SK-N-SH treated with all-trans-retinoic acid at 6 μM for 48 hours (cell line): ENCODE results near the gene SUCO.

Experiments
- ARNTL ChIP-seq: fragments of 450-650 bp; formaldehyde crosslinking; IDR thresholded peaks from 2 replicates; pipeline ENCODE4 v1.5.0; 2020; ENCODE audit warnings: low read depth, mild to moderate bottlenecking, moderate library complexity, borderline replicate concordance
- PPARA ChIP-seq: fragments of 250-450 bp; sonication (Bioruptor Pico); IDR thresholded peaks from 2 replicates; pipeline ENCODE4 v1.5.0; 2020; ENCODE audit warnings: mild to moderate bottlenecking, borderline replicate concordance
- RARB ChIP-seq: fragments of 250-450 bp; sonication (Bioruptor Pico); IDR thresholded peaks from 2 replicates; pipeline ENCODE4 v1.8.0; 2021; ENCODE audit warnings: mild to moderate bottlenecking, moderate library complexity
- TOX ChIP-seq: fragments of 250-450 bp; sonication (Bioruptor Pico); IDR thresholded peaks from 2 replicates; pipeline ENCODE4 v1.8.0; 2021; ENCODE audit warnings: mild to moderate bottlenecking, moderate library complexity, borderline replicate concordance
- ZNF70 ChIP-seq: fragments of 450-650 bp; formaldehyde crosslinking; IDR thresholded peaks from 2 replicates; pipeline ENCODE4 v1.5.0; 2020; ENCODE audit warnings: mild to moderate bottlenecking, moderate library complexity
- TF ChIP-seq, protein P1 (sequence below): fragments of 250-450 bp; sonication (Bioruptor Pico); IDR thresholded peaks from 2 replicates; pipeline ENCODE4 v1.5.1; 2020; ENCODE audit warnings: low read depth, mild to moderate bottlenecking, moderate library complexity

DNA sequence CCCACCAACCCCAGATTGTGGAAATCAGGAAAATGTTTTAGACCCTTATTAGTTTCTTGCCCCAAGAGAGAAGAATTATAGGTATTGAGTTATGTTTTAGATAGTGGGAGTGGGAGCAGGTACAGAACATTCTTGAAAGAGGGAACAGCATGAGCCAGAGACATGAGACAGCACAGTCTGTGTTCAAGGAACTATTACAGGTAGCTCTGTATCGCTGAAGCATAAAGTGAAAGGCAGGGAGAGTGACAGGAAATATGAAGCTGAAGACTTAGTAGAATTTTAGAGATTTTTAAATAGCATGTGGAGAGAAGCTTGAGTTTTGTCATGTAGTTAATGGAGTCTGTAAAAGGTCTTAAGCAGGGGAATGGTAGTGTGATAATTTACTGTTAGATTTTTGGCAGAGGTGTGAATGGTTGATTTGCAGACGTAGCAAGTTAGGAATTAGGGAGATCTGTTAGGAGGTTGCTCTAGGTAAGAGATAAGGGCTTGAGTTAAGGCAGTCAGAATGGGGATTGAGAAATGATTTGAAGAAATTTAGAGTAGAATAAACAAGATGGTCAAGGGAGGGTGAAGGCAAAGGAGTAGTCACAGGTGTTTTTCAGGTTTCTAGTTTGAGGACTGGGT is 11.6 kb downstream of the SUCO start:
- TF ChIP-seq PPARA (CRISPR knock-in tag) (no peak), ARNTL (CRISPR knock-in tag) (no peak), RARB (CRISPR knock-in tag) (no peak), TOX (CRISPR knock-in tag) (no peak), ZNF70 (no peak)
- TF ChIP-seq, protein P1, sequence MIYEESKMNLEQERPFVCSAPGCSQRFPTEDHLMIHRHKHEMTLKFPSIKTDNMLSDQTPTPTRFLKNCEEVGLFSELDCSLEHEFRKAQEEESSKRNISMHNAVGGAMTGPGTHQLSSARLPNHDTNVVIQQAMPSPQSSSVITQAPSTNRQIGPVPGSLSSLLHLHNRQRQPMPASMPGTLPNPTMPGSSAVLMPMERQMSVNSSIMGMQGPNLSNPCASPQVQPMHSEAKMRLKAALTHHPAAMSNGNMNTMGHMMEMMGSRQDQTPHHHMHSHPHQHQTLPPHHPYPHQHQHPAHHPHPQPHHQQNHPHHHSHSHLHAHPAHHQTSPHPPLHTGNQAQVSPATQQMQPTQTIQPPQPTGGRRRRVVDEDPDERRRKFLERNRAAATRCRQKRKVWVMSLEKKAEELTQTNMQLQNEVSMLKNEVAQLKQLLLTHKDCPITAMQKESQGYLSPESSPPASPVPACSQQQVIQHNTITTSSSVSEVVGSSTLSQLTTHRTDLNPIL (CRISPR knock-in tag): no peak
